Stimulated activated CD4-positive, alpha-beta T cell treated with anti-CD3 and anti-CD28 coated beads, Interleukin-2, amount 100 ng/mL, for 48 hours (primary cell): ENCODE data around the gene LGALS3.
"Not testable (repeated sequence)": the region's sequence is repeated elsewhere in the genome, so short reads cannot be mapped to it uniquely, and the experiment has no call there.

ENCODE experiments used
- DNase-seq, 2 donors: peaks; one replicate each; pipeline ENCODE4 v3.0.0-alpha.2; 2020

LGALS3 gene

DNA sequence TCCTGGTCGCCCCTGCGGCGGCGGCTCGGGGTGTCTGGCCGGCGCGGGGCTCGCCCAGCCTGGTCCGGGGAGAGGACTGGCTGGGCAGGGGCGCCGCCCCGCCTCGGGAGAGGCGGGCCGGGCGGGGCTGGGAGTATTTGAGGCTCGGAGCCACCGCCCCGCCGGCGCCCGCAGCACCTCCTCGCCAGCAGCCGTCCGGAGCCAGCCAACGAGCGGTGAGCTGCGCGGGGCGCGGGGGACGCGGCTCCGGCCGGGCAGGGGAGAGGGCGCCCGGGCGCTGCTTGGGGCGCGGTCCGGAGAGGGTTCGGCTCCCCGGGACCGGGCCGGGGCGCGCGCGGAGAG is at the start of gene LGALS3:
TSS of gene LGALS3 (plus strand) at position 167 of the 342 bp plus-strand sequence. CDS start 8,122 bp downstream, outside the sequence.
- peak; percentile 9 to 18 for DNase-seq

DNA sequence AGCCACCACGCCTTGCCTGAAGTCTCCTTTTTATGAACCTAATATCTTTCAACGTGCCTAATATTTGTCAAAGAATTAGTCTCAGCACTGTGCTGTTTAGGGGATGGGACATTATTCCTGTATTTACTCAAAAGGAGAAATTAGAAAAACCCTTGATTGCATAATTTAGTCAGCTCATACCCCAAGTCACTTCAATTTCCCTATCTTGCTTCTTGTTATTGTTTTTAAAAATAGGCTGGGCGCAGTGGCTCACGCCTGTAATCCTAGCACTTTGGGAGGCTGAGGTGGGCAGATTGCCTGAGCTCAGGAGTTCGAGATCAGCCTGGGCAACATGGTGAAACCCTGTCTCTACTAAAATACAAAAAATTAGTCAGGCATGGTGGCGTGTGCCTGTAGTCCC is 49.1 kb upstream of the LGALS3 start:
- DNase-seq = not testable (repeated sequence)

DNA sequence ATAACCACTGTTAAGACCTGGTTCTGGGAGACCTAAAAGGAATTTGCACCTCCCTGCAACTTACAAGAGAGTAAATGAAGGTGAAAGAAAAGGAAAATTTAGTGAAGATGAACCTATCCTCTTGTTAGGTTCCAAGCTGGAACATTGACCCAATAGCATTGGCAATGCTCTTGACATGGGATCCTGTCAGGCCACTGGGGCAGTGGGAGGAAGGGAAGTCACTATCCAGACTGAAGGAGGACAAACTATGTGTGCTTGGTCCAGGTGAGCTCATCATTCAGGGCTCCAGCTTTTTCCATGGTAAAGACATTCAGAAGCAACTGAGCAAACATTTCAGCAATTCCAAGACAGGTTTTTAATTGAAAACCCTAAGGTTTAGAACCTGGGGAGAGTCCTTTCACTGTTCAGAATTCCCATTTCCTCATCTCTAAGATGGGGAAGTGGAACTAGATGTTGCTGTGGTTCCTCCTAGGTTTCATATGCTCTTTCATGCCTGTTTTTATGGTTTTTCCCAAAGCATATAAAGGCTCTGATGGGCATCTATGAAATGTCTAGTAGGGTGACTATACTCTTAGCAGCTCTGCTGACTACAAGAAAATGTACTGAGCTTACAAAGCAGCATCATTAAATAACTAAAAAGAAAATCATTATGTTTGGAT is 44.5 kb upstream of the LGALS3 start:
- DNase-seq = no peak

DNA sequence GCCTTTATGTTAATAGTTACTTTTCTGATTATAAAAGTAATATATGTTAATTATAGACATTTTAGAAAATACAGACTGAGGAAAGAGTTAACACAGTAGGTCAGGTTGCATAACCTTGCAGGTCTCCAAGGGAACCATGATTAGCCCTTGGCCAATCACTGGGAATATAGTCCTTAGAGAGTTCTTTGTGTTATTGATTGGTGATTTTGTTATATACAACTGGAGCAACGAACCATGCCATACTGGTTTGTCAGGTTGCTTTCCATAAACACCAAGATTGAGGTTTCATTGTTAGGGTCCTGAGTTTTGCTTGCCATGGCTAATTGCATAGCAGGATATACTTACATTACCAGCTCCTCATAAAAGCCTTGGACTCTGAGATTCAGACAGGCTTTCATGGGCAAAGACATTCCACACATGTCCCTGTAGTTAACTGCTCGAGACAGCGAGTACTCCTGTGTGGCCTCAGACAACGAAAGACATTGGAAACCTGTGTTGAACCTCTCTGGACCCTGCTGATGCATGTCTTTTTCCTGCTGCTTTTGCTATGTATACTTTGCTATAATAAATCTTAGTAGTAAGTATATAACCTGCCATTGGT is 43.9 kb upstream of the LGALS3 start:
- DNase-seq = no peak

DNA sequence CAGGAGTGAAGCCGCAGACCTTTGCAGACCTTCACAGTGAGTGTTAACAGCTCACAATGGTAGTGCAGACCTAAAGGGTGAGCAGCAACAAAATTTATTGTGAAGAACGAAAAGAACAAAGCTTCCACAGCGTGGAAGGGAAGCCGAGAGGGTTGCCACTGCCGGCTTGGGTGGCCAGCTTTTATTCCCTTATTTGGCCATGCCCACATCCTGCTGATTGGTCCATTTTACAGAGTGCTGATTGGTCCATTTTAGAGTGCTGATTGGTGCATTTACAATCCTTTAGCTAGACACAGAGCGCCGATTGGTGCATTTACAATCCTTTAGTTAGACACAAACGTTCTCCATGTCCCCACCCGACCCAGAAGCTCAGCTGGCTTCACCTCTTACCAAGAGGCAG is 42.1 kb upstream of the LGALS3 start:
- DNase-seq = no peak

DNA sequence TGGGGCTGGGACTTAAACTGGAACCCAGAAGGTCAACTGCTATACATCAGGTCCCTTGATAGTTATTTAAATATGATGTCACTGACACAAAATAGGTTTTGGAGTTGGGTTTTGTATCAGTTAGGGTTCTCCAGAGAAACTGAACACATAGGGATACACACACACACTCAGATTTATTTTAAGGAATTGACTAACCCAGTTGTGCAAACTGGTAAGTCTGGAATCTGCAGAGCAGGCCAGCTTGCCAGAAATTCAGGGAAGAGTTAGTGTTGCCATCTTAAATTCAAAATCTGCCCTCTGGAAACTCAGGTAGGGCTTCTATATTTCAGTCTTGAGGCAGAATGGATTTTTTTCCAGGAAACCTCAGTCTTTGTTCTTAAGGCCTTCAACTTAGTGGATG is 40.7 kb upstream of the LGALS3 start:
- no peak for DNase-seq

DNA sequence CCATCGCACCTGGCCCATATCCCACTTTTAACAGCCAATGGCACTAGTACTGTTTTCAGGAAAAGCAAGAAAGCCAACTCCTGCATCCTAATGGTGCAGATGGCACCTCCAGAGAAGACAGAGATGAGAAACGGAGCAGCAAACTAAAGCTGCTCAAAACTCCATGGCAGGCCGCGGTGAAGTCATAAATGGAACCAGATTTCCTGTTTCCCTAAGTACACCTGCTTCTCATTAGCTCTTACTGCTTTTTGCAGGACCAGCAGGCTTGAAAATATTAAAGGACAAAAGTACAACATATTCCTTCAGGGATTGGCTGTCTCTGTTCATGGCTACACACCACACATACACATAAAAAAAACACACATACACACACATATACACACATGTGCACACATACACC is 36.7 kb upstream of the LGALS3 start:
- DNase-seq = no peak

DNA sequence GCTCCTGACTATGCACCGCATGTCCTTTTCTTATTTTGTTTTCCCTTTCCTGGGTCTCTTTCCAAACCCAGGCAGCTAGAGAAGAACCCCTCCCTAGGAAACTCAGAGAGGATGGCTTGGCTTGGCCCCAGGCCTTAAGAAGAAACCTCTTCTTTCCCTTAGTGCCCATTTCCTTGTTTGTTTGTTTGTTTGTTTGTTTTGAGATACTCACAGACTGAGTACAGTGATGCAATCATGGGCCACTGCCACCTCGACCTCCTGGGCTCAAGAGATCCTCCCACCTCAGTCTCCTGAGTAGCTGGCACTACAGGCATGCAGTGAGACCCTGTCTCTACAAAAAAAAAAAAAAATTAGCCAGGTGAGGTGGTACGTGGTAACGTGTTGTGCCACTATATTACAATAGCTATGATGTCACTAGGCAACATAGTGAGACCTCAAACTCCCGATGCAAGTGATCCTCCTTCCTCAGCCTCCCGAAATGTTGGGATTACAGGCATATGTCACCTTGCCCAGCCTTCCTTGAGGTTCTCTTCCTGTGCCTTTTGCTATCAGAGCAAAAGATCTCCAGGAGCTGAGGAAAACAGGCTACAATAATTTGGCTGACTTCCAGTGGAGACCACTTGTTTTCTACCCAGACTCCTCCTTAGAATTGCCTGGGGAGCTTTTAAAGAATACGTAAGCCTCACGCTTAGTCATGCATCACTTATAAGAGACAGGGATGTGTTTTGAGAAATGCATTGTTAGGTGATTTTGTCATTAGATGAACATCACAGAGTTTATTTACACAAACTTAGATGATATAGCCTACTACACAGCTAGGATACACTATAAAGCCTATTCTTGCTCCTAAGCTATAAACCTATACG is 34.5 kb upstream of the LGALS3 start:
- no peak for DNase-seq

DNA sequence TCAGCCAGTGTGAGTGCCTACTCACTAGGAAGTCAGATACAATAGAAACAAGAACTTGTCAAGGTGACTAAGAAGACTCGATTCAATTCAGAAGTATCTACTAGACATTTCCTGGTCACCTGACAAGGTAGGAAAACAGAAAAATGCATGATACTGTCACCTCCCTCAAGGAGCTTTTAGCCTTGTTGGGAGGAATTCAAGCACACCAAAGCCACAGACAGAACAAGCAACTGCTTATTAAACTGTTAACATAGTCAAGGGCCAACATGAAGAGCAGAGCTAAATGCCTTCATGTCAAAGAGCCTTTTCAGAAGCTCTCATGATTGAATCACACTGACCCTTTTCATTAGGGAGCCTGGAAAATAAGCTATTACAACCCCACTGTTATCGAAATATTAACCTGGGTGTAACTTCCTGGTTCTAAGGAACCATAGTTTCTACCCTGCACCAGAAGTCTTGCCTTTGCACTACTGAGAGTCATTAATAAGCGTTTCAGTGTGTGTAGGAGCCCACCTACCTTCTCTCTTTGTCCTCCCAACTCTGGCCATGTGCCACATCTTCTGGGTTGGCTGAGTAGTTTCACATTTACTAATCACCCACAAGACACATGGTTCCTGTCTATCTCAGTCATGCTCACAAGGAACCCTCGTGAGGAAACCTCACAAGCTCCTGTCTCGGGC is 31.0 kb upstream of the LGALS3 start:
- peak; percentile 38 to 42 for DNase-seq

DNA sequence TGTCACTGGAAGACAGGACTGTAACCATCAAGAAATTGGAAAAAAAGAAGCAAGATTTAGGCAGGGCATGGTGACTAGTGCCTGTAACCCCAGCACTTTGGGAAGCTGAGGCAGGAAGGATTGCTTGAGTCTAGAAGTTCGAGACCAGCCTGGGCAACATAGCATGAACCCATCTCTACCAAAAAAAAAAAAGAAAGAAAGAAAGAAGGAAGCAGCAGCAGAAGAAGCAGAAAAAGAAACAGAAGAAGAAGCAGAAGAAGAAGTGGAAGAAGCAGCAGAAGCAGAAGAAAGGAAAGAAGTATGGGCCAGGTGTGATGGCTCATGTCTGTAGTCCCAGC is 30.5 kb upstream of the LGALS3 start:
- no peak for DNase-seq

DNA sequence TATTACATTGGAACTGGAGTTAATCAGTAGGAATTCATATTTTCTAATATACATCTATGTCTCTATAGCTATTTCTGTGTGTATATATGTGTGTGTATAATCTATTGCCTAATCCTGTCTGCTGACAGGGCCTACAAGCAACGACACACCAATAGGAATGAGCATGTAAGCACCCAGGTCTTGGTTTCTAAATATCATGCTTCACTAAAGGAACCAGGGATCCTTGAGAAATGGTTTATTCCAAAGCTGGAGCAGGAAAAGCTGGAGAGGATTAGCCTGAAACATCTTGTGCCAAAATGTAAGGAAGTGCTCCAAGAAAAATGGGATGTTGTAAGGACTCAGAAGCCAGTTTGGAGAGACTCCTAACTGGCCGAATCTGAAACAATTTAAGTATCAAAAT is 29.3 kb upstream of the LGALS3 start:
- DNase-seq = no peak

DNA sequence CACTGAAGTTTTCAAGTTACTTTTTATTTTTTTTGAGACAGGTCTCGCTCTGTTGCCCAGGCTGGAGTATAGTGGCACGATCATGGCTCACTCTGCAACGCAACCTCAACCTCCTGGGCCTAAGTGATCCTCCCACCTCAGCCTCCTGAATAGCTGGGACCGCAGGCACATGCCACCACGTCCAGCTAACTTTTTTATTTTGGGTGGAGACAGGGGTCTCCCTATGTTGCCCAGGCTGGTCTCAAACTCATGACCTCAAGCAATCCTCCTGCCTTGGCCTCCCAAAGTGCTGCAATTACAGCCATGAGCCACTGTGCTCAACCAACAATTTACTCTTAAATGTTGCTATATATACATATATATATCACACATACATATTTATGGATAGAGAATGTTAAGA is 27.4 kb upstream of the LGALS3 start:
- DNase-seq = no peak

DNA sequence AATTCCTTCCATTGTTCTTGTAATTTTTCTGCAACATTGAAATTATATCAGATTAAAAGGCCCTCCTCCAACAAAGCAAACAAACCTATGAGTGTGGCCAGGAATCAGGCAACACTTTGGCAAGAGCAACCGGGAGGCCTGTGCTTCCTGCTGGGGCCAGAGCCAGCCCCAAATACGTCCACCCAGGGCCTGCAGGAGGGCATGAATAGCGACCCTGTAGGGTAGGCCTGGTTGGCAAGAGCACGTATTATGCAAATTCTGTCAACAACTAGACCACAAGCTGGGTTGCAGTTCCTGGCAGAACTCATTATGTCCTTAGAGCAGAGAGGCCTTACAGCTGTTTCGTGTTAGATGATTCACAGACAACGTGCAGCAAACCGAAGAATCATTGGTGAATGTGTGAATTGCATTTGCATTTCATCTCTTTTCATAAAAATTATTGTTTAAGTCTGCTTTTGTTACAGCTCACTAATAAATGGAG is 26.9 kb upstream of the LGALS3 start:
- peak in 1 of 2 donors; percentile 18 for DNase-seq

DNA sequence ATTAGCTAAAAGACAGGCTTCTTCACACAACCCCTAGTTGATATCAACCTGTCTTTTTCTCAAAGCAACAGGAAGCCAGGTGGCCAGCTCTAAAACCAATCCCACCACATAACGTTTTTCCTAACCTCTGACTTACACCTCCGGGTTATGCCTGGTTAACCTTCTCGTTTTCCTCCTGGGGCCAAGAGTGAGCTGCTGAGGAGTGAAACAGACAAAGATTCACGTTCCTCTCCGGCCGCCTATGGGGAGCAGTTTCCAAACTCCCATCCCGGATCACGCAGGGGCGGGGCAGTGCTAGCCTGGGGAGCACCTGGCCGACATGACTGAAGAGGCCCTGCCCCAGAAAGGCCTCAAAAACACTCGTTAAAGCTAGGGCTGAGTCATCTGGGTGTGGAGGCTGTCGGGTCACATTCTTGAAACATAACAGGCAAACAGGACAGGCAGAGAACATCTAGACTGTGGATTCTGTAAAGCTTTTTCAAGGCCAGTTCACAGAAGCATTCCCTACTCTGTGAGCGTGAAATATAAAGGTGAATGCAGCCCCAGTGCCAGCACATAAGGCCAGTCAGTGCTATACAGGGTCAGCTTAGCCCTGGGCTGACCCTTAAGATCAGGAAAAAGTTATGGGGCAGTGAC is 25.9 kb upstream of the LGALS3 start:
- DNase-seq = peak; percentile 15 to 36

DNA sequence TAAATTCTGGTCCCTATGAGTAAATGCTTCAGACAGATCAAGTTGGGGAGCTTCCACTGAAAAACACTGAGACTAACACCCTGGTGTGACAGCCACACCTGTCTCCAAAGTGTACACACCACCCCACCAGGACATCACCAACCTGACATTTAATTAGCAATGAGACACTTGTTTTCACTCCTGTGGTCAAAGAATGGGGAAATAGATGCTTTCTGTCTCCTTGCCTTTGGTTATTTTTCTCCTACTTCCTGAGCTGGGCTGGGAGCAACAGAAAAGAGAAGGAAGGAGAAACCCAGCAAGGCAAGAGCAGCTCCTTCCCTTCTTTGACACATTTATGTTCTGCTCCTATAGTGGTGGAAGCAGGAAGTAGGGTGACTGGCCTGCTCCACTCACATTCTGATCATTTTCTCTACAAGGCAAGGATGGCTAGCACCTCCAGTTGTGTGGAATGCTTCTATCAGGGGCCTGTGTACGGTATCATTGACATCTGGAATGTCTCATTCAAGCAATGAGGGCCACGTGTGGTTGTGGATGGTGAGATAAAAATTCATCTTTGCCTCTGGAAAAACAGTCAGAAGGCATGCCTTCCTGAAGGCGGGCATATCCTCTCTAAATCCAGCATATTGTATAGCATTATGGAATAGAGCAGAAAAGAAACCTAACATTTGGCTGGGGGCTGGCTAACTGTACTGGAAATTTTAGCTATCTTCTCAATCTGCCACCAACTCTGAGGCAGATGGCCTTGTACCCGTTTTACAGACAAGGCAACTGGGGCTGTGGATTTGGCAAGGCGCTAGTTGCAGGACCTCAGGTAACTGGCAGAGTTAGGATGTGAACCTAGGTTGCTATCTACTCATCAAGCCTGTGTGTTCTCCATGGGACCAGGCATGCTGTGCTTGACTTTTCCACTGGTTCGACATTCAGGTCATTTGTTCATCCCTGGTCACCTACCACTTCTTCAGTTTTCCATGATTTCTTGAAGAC is 24.8 kb upstream of the LGALS3 start:
- DNase-seq = no peak

DNA sequence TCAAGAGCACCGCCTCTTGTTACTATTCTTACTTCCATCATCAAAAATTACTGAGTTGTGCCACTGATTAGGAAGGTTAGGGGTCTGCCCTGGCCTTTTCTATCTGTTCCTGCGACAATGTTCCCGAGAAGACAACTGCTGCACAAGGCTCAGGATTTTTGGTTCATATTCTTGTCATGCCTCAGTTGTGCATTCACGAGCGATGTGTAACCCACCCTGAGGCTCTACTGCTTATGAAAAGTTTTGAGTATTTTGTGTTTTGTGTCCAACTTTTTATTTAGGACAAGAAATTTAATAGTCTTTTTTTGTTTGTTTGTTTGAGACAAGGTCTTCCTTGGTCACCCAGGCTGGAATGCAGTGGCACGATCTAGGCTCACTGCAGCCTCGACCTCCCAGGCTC is 23.1 kb upstream of the LGALS3 start:
- DNase-seq = no peak

DNA sequence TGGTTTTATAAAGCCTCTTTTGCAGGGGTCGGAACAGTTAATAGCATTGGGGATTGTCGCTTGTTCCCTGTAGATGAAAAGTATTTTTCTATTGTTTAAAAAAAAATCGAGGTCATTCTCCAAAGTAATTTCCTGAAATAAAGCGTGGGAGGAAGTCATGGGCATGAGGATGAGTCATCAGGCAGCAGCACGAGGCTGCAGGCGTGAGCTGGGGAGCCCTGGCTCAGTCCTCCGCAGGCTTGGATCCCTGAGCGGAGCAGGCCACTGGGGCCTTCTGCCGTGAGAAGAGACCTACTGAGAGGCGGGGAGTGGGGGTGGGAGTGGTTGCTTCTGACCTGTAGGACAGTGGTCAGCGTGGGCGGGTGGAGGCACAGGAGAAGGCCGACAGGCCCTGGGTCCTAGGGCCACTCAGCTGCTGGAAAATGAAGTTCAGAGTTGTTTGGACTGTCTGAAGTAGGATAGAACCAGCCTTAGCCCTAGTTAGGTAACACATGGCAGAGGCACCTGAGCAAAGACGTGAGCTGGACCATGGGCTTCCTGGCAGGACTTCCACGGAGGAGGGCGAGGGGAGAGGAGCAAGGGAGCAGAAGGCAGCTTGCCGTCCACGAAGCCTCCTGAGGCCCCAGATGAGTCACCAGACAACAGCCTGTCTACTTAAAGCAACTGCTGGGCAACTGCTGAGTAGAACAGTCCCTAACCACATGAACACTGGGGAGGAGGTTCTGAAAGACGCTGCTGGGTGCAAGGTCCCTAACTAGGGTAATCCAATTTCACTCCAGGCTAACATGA is 21.1 kb upstream of the LGALS3 start:
- DNase-seq = peak; percentile 25 to 34

DNA sequence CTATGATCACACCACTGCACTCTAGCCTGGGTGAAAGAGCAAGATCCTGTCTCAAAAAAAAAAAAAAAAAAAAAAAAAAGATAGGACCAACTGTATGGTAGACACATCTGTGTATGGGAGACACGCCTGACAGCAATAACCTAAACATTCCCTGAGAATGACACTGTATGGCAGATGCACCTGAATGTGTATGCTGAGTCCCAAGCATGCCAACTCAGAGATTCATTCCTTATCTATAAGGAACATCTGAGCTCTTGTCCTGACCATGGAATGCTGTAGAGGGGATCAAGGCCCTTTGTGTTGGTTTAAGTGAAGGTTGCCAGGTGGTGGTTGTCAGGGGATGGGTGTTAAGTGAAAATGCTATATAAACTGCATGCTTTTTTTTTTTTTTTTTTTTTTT is 19.2 kb upstream of the LGALS3 start:
- no peak for DNase-seq

DNA sequence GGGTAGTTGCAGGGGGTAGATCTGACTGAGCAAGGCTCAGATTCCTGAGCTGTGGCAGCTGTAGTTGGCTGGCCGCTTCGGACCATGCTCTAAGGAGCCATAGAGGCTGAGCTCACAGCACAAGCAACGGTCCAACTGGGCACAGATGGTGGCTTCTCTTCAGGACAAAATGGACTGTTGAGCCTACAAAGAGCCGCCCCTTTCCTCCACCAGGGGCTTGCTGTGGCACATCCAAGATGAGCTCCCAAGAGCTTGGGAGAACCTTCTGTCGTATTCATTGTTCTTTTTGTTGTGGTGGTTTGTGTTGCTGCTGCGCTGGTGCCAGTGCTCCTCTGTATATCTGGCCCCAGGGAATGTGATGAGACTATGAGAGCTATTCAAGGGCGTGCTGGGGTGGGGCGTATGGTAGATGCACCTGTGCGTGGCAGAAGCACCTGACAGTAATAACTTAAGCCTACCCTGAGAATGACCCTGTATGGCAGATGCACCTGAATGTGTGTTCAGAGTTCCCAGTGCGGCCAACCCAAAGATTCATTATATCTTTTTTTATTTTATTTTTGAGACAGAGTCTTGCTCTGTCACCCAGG is 17.8 kb upstream of the LGALS3 start:
- DNase-seq = no peak

DNA sequence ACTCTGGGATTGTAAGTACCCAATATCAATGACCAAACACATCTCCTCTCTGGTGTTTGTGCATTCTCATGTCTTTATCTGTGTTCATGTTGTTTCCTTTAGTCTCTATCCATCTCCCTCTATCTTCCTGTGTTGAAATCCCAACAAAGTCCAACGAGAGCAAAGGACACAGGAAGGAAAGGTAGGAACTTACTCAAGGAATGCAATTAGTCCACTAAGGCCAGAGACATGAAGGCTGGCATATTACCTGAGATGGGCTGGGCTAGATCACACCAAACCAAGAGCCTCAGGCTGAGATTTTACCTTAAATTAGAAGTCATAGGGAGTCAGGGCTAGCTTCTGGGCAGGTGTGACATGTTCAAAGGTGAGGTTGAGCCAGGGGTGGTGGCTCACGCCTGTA is 14.3 kb upstream of the LGALS3 start:
- no peak for DNase-seq

DNA sequence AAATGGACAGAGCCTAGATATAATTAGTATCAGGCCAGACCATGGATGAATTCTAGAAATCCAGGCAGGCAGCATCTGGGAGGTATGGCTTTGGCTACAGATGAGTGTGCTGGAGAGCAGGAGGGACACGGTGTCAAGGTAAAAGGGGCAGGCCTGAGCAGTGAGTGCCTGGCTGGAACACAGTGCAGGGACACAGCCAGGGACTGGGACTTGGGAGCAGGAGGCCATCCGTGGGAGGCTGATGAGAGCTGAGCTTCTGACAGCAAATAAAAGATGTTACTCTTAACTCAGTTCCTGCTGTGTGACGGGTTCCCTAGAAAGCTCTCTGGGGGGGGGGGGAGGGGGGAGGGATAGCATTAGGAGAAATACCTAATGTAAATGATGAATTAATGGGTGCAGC is 13.6 kb upstream of the LGALS3 start:
- DNase-seq = no peak
